ENCODE measurements around the gene NFIC. TPM values are rescaled to one million over a fixed set of nuclear protein-coding genes. Genes with fewer than 3 reads are reported as not detected.

Gene NFIC
- total RNA-seq, 1 experiment from 2014 or later, result 85.5 TPM

DNA sequence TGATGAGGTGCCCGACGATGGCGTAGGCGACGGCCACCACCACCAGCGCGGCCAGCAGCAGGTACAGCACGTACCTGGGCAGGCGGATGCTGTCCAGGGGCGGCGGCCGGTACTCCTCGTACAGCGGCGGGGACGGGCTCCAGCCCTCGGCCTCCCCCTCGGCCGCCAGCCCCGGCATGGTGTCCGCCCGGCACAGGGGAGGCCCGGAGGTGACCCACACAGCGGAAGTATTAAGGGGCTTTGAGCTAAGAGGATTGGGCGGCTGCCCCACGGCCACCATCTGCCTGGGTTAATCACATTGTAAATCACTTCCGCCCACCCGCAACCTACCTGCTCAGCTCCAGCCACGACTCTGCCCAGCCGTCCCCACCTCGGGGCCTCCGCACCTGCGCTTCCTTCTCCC, 116.8 kb downstream of the NFIC start, which contains the start of gene SMIM44:
Gene SMIM44 (minus strand): TSS at position 216 of the 403 bp plus-strand sequence. CDS start 38 bp downstream, at position 178.
- Mint-ChIP-seq H3K9me3 (ENCODE audit: unreplicated experiment) (no peaks in the 10 kb centered on the region), H3K27me3 (ENCODE audit: insufficient read depth, unreplicated experiment) (no peaks in the 10 kb centered on the region), H3K27ac (ENCODE audit: low read depth, unreplicated experiment) (no peak within 1 kb of the TSS), H3K4me1 (ENCODE audit: insufficient read depth, unreplicated experiment) (peaks cover 5% of the 10 kb centered on the region), H3K36me3 (ENCODE audit: insufficient read depth, unreplicated experiment) (no peaks in the 10 kb centered on the region), H3K4me3 (ENCODE audit: unreplicated experiment) (peak within 1 kb of the TSS; percentile 41)
- BruUV-seq (replicated peaks), result no TSS peak
- CTCF ChIA-PET, result interaction anchor here (0.6 to 6.5 kb wide), 6 partner anchors 10 to 297 kb away, joined by 3 to 76 read pairs (median 4); no protein-coding TSS in a partner anchor
- DNase-seq (ENCODE audit: unreplicated experiment), result no peak
- POLR2A ChIA-PET, result interaction anchor here (0.6 to 2.2 kb wide), 4 partner anchors 13 to 75 kb away, joined by 3 to 10 read pairs (median 4); partner anchors contain the start of gene DOHH
- intact Hi-C loops (cut with micrococcal nuclease), result no loop called here
- TF ChIP-seq, protein P1, sequence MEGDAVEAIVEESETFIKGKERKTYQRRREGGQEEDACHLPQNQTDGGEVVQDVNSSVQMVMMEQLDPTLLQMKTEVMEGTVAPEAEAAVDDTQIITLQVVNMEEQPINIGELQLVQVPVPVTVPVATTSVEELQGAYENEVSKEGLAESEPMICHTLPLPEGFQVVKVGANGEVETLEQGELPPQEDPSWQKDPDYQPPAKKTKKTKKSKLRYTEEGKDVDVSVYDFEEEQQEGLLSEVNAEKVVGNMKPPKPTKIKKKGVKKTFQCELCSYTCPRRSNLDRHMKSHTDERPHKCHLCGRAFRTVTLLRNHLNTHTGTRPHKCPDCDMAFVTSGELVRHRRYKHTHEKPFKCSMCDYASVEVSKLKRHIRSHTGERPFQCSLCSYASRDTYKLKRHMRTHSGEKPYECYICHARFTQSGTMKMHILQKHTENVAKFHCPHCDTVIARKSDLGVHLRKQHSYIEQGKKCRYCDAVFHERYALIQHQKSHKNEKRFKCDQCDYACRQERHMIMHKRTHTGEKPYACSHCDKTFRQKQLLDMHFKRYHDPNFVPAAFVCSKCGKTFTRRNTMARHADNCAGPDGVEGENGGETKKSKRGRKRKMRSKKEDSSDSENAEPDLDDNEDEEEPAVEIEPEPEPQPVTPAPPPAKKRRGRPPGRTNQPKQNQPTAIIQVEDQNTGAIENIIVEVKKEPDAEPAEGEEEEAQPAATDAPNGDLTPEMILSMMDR (IDR thresholded peaks at IDR 0.05; ENCODE audit: unreplicated experiment), result no peak

DNA sequence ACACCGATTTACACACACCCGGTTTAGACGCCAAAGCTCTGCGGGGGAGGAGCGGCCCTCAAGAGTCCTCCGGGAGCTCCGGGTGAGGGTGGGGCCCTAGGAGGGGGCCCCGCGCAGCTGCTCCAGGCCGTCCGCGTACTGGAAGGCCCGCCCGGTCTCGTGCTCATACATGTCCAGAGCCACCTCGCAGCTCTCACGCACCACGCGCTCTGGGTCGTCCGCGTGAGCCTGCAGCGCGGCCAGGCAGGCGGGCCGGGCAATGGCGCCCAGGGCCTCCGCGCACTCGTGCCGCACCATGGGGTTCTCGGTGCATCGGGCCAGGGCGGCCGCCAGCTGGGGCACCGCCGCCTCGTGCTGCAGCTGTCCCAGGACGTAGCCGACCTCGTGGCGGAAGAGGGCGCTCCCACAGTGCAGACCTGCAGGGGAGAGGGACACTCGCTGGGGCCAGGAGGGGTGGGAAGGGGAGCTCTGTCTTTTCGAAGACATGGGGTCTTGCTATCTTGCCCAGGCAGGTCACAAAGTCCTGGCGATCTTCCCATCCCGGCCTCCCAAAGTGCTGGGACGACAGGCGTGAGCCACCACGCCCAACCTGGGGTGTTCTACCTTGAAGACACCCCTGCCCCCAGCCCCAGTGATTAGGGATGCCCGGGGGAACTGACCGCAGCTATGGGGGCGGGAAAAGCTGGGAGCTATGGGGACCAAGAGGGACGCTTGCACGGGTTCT, 125.2 kb downstream of the NFIC start:
- POLR2A ChIA-PET, result no interaction called here
- TSS peak; percentile 18 for BruUV-seq (replicated peaks)
- CTCF ChIA-PET, result interaction anchor here (0.6 to 1.1 kb wide), 2 partner anchors 11 to 19 kb away, joined by 3 to 5 read pairs; no protein-coding TSS in a partner anchor

DNA sequence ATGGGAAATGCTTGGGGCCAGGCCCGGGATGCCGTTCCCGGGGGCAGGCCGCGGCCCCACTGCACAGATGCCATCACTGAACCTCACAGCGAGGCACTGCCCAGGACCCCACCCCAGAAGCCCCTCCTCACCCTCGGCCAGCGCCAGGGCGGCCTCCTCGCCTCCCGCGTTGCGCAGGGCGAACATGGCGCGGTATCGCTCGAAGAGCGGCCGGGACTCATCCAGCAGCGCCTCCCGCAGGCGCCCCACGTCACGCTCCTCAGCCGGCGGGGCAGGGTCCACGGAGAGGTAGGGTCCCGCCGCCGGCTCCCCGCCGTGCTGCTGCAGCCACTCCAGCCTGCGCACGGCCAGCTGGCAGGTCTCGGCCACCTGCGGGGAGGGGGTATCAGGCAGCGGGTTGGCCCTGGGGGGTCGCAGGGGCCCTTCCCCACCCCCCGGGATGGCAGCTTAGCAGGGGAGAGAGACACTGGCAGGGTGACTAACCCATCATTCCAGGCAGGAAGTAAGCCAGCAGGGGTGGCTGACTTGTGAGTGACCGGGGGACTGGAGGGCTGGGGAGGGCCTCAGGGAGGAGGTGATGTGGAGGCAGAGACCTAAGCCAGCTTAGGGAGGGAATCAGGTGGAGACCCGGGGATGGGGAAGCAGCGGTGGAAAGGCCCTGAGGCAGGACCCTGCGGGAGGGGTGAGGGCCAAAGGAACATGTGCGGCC, 125.9 kb downstream of the NFIC start:
- Mint-ChIP-seq H3K4me3 (ENCODE audit: unreplicated experiment) (no peak overlapping the region), H3K9me3 (ENCODE audit: unreplicated experiment) (no peaks in the 10 kb centered on the region), H3K4me1 (ENCODE audit: insufficient read depth, unreplicated experiment) (no peaks in the 10 kb centered on the region), H3K36me3 (ENCODE audit: insufficient read depth, unreplicated experiment) (peaks cover 38% of the 10 kb centered on the region), H3K27me3 (ENCODE audit: insufficient read depth, unreplicated experiment) (no peaks in the 10 kb centered on the region), H3K27ac (ENCODE audit: low read depth, unreplicated experiment) (no peak overlapping the region)
- TF ChIP-seq, protein P1 (IDR thresholded peaks at IDR 0.05; ENCODE audit: unreplicated experiment), result no peak
- no TSS peak for BruUV-seq (replicated peaks)
- ChIA-PET CTCF (interaction anchor here (0.6 to 0.7 kb wide), 2 partner anchors 11 to 20 kb away, joined by 3 to 5 read pairs; no protein-coding TSS in a partner anchor), POLR2A (no interaction called here)
- intact Hi-C loops (cut with micrococcal nuclease), result no loop called here
- DNase-seq (ENCODE audit: unreplicated experiment), result no peak

More for the DNA sequence above, 125.2 kb downstream of the NFIC start:
- Mint-ChIP-seq H3K27me3 (ENCODE audit: insufficient read depth, unreplicated experiment) (no peaks in the 10 kb centered on the region), H3K4me1 (ENCODE audit: insufficient read depth, unreplicated experiment) (no peaks in the 10 kb centered on the region), H3K4me3 (ENCODE audit: unreplicated experiment) (no peak overlapping the region), H3K27ac (ENCODE audit: low read depth, unreplicated experiment) (no peak overlapping the region), H3K9me3 (ENCODE audit: unreplicated experiment) (no peaks in the 10 kb centered on the region), H3K36me3 (ENCODE audit: insufficient read depth, unreplicated experiment) (peaks cover 32% of the 10 kb centered on the region)
- intact Hi-C loops (cut with micrococcal nuclease), result no loop called here
- DNase-seq (ENCODE audit: unreplicated experiment), result no peak
- TF ChIP-seq, protein P1 (IDR thresholded peaks at IDR 0.05; ENCODE audit: unreplicated experiment), result no peak

DNA sequence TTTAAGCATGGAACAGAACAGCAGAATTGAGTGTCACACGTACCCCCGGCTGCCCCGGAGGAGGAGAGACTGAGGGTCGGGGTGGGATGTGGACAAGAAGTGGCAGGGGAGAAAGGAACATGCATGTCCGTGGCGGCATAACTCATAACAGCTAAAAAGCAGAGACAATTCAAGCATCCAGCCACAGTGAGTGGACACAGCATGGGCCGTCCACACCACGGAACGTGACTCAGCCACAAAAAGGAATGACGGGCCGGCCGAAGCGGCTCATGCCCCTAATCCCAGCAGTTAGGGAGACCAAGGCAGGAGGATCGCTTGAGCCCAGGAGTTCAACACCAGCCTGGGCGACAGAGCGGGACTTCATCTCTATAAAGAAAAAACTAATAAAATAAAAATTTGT, 126.5 kb downstream of the NFIC start:
- H3K36me3 Mint-ChIP-seq (ENCODE audit: insufficient read depth, unreplicated experiment), result peaks cover 38% of the 10 kb centered on the region
- peaks cover 2% of the 10 kb centered on the region for H3K4me1 Mint-ChIP-seq (ENCODE audit: insufficient read depth, unreplicated experiment)
- ChIA-PET CTCF (interaction anchor here (0.7 to 2.0 kb wide), 3 partner anchors 11 to 20 kb away, joined by 3 to 6 read pairs (median 3); no protein-coding TSS in a partner anchor), POLR2A (no interaction called here)
- no peak overlapping the region for H3K27ac Mint-ChIP-seq (ENCODE audit: low read depth, unreplicated experiment)
- no peaks in the 10 kb centered on the region for H3K9me3 Mint-ChIP-seq (ENCODE audit: unreplicated experiment)
- no peak for DNase-seq (ENCODE audit: unreplicated experiment)
- no peak overlapping the region for H3K4me3 Mint-ChIP-seq (ENCODE audit: unreplicated experiment)
- BruUV-seq (replicated peaks), result no TSS peak
- no peaks in the 10 kb centered on the region for H3K27me3 Mint-ChIP-seq (ENCODE audit: insufficient read depth, unreplicated experiment)
- TF ChIP-seq, protein P1 (IDR thresholded peaks at IDR 0.05; ENCODE audit: unreplicated experiment), result no peak
- intact Hi-C loops (cut with micrococcal nuclease), result no loop called here

Measured in MCF 10A (cell line).